Sigmoid colon (tissue), 4 donors: ENCODE data around the gene PIM3.

Source experiments
- CTCF ChIP-seq, 4 experiments: fragments of 450-650 bp in 3 of 4; fragments of 200-600 bp in 1 of 4; IDR thresholded peaks; one replicate each; pipeline ENCODE4 v1.5.1; 2016 to 2019; ENCODE audit warnings: antibody characterized with exemption in 4 of 4, mild to moderate bottlenecking in 3 of 4, moderate library complexity in 2 of 4
- POLR2A ChIP-seq, 2 donors: fragments of 450-650 bp; IDR thresholded peaks; one replicate each; pipeline ENCODE4 v1.6.1; 2016; ENCODE audit warnings: antibody characterized with exemption in 2 of 2, mild to moderate bottlenecking in 2 of 2, moderate library complexity in 2 of 2
- POLR2AphosphoS5 ChIP-seq, 4 donors: sonication (generic); formaldehyde crosslinking; IDR thresholded peaks; one replicate each; pipeline ENCODE4 v1.6.1; 2017; ENCODE audit warnings: antibody characterized with exemption in 4 of 4

- TF ChIP-seq POLR2A (IDR thresholded peaks at IDR 0.05) (no peak), CTCF (IDR thresholded peaks at IDR 0.05) (no peak), POLR2AphosphoS5 (IDR thresholded peaks at IDR 0.05) (no peak)
Measured at GRCh38 chr22:50010676-50011446, 50.3 kb downstream of the PIM3 start.
